GM19238 (cell line): ENCODE measurements around the gene NCKAP5.

Source experiments
- DNase-seq: peaks from one replicate; pipeline ENCODE4 v3.0.0; 2011; ENCODE audit warnings: low spot score; ENCODE audit not compliant: insufficient read length

NCKAP5 gene

GRCh38 chr2:132646540-132647108 lies 921.6 kb downstream of the NCKAP5 start:
- DNase-seq, result no peak

DNA sequence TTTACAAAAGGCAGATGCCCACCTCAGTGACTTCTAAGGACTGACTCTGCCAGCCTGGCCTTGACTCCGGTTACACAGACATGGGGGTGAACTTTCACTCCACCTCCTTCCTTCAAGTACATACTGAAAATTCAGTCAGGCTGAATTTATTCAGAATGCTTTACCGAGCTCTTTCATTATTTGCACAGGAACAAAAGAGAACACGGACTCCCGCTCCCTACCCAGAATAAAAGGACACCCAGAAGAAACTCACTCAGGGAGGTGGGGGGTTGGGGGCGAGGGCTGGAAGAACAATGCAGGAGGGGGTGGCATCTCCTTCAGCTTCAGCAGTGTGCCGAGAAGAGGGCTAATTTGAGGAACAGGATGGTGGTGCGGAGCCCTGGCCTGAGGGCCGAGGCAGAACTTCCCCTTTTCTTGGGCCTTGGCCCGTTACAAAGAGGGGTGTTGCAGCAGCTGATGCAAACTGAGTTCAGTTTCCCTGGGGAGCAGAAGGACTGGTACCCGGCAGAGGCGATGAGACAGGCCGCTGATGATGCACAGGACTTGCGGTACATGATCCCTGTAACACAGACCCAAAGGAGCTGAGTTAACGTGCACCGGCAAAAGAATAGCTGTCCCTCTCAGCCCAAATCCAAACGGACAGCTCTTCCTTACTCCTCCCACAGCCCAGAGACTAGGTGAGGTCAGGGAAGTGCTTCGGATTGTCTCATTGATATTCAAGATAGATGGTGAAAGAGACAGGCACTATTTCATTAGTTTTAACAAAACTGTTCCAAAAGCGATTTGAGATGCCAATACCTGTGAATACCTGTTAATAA lies 922.3 kb downstream of the NCKAP5 start:
- no peak for DNase-seq

DNA sequence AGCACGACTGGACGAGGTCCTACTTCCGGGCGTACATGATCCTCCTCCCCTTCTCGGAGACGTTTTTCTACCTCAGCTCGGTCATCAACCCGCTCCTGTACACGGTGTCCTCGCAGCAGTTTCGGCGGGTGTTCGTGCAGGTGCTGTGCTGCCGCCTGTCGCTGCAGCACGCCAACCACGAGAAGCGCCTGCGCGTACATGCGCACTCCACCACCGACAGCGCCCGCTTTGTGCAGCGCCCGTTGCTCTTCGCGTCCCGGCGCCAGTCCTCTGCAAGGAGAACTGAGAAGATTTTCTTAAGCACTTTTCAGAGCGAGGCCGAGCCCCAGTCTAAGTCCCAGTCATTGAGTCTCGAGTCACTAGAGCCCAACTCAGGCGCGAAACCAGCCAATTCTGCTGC lies 923.1 kb downstream of the NCKAP5 start:
- no peak for DNase-seq

- DNase-seq, result no peak
Measured at GRCh38 chr2:132642415-132642814, 925.8 kb downstream of the NCKAP5 start.

DNA sequence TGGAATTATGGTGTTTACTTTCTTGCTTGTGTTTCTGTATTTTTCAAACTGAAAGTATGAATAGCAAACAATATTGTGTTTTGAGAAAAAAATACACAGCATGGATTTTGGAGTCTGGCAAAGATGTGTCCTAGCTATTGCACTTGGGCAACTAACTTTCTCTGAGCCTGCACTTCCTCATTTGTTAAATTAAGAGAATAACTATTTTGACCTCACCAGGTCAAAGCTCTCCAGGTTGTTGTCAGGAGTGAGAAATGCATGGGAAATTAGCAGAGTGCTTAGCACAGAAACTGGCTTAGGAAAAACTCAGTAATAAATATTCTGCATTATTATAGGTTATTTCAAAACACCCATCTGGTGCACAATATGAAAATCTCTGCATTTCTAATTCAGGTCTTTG lies 926.4 kb downstream of the NCKAP5 start:
- no peak for DNase-seq

DNA sequence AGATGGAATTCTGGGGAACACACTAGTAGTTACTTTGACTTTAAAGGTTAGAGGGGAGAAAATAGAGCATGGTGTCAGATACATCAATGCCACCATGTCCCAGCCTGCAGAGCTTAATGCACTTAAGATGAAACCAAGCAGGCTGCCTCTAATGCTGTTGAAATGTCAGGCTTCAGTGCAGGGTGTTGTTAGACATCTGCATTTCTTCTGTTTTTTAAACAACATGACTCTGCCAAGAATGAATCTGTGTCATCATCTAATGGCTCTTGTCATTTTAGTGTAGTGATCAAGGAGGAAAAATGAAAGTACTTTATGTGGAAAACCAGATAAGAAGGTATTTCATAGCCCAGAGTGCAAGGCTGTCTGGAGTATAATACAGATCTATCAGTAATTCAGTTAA lies 928.1 kb downstream of the NCKAP5 start:
- DNase-seq, result no peak

- no peak for DNase-seq
Measured at GRCh38 chr2:132638313-132639040, 929.8 kb downstream of the NCKAP5 start.

DNA sequence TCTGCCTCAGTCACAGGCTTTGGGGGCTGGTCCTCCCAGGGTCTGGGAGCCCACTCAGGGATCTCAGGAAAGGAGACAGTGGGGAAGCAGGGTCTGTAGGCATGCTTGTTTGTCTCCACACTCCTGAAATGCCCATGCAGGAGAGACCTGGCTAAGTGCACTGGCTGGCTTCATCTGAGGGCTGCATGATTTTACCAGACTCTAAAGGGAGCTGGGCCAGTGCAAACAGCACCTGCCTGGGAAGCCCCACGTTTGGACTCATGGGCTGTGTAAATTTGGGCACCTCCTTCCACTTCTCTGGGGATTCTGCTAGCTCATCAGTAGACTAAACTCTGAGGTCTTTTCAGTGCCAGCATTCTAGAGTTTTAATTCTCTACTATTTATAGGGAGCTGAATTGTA lies 931.9 kb downstream of the NCKAP5 start:
- DNase-seq, result no peak

GRCh38 chr2:132633635-132634034 lies 934.6 kb downstream of the NCKAP5 start:
- DNase-seq, result no peak

GRCh38 chr2:132632000-132632649 lies 936.1 kb downstream of the NCKAP5 start:
- no peak for DNase-seq

DNA sequence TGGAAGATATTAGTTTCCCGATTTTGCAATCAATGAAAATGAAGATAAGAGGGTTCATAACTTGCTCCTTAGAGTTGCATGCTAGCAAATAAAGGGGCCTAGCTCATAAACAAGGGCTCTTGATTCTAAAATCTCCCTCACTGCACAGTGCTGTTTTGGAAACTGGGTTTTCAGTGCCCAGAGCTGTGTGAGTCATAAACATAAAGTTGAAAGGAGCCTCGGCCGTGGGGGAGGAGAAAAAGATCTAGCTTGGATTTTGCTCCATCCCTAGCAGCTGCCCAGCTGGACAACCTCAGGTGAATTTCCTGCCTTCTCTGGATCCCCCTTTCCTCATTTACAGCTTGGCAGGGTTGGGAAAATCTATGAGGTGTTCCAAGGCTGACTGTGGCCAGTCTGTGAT lies 940.7 kb downstream of the NCKAP5 start:
- DNase-seq, result no peak

- DNase-seq, result no peak
Measured at GRCh38 chr2:132623096-132623839, 945.0 kb downstream of the NCKAP5 start.
